K562 (cell line): ENCODE results near the gene DAPK2.

Experiments
- ATF1 ChIP-seq, 2 experiments: fragments of 450-650 bp in 1 of 2; IDR thresholded peaks; 2 replicates each; pipeline ENCODE4 v1.6.1; 2016; ENCODE audit warnings: missing compliant biosample characterization in 1 of 2, missing genetic modification characterization in 1 of 2
- BRD4 ChIP-seq: fragments of 200-600 bp; sonication (generic); IDR thresholded peaks from 2 replicates; pipeline ENCODE4 v1.6.1; 2017; ENCODE audit warnings: inconsistent platforms
- CREB1 ChIP-seq, 2 experiments: sonication (generic) in 1 of 2; formaldehyde crosslinking in 1 of 2; IDR thresholded peaks; 2 replicates each; pipeline versions ENCODE4 v1.6.1 to v1.8.0; 2012 to 2022; ENCODE audit warnings: inconsistent platforms in 1 of 2, mild to moderate bottlenecking in 1 of 2, missing genetic modification reagents in 1 of 2, moderate library complexity in 1 of 2
- CTCF ChIP-seq, 3 experiments: IDR thresholded peaks in 2 of 3; conservative IDR thresholded peaks in 1 of 3; 2 replicates each; pipeline ENCODE4 v1.5.1; 2011 to 2012; ENCODE audit warnings: low read length in 3 of 3, mild to moderate bottlenecking in 3 of 3, control low read depth in 2 of 3, improper control_type of control experiment in 1 of 3, inconsistent platforms in 1 of 3, low read depth in 1 of 3, mixed read lengths in 1 of 3, moderate library complexity in 1 of 3; ENCODE audit not compliant: insufficient read depth in 2 of 3
- FOXM1 ChIP-seq, 2 experiments: fragments of 450-650 bp in 1 of 2; sonication (generic) in 1 of 2; formaldehyde crosslinking in 1 of 2; IDR thresholded peaks; 2 replicates each; pipeline versions ENCODE4 v1.6.1 to v1.9.0; 2017 to 2022; ENCODE audit warnings: low read depth in 2 of 2, mild to moderate bottlenecking in 2 of 2, missing genetic modification reagents in 1 of 2, moderate library complexity in 1 of 2
- NFIC ChIP-seq: fragments of 450-650 bp; IDR thresholded peaks from 2 replicates; pipeline ENCODE4 v1.6.1; 2017; ENCODE audit warnings: mild to moderate bottlenecking, inconsistent platforms
- NR2C2 ChIP-seq, 2 experiments: fragments of 200-800 bp in 1 of 2; sonication (Bioruptor generic) in 1 of 2; sonication (generic) in 1 of 2; formaldehyde crosslinking in 1 of 2; IDR thresholded peaks; 2 replicates each; pipeline versions ENCODE4 v1.6.1 to v1.8.0; 2016 to 2022; ENCODE audit warnings: mild to moderate bottlenecking in 1 of 2, missing compliant biosample characterization in 1 of 2, missing genetic modification characterization in 1 of 2, missing genetic modification reagents in 1 of 2
- POLR2A ChIP-seq: fragments of 450-650 bp; conservative IDR thresholded peaks from 2 replicates; pipeline ENCODE4 v1.6.1; 2016
- SIX5 ChIP-seq, 2 experiments: IDR thresholded peaks; 2 replicates each; pipeline ENCODE4 v1.6.1; 2011; ENCODE audit warnings: low read length in 2 of 2, borderline replicate concordance in 1 of 2, low read depth in 1 of 2, mild to moderate bottlenecking in 1 of 2, moderate library complexity in 1 of 2; ENCODE audit not compliant: insufficient read depth in 1 of 2
- ZNF121 ChIP-seq: sonication (generic); formaldehyde crosslinking; conservative IDR thresholded peaks from 2 replicates; pipeline ENCODE4 v1.8.0; 2022; ENCODE audit warnings: missing genetic modification reagents
- ZNF311 ChIP-seq: fragments of 250-450 bp; sonication (Bioruptor Pico); IDR thresholded peaks from 2 replicates; pipeline ENCODE4 v1.4.0; 2020; ENCODE audit warnings: mild to moderate bottlenecking, moderate library complexity
- ZNF561 ChIP-seq: fragments of 450-650 bp; formaldehyde crosslinking; conservative IDR thresholded peaks from 2 replicates; pipeline ENCODE4 v1.4.0; 2020; ENCODE audit warnings: mild to moderate bottlenecking, moderate library complexity

GRCh38 chr15:63948436-63948835 lies 97.8 kb downstream of the DAPK2 start:
- TF ChIP-seq ATF1 (CRISPR knock-in tag; IDR thresholded peaks at IDR 0.05) (no peak), ATF1 (tag; IDR thresholded peaks at IDR 0.05) (no peak), ZNF561 (CRISPR knock-in tag) (no peak), FOXM1 (IDR thresholded peaks at IDR 0.05; ENCODE audit: low read depth) (no peak), FOXM1 (CRISPR knock-in tag; IDR thresholded peaks at IDR 0.05; ENCODE audit: low read depth) (no peak), NR2C2 (CRISPR knock-in tag; IDR thresholded peaks at IDR 0.05) (no peak), NR2C2 (tag; IDR thresholded peaks at IDR 0.05) (no peak), ZNF311 (no peak), CTCF (IDR thresholded peaks at IDR 0.05 in 2 of 3, conservative IDR thresholded peaks at IDR 0.05 in 1 of 3; ENCODE audit: insufficient read depth in 2 of 3, low read depth in 1 of 3, low read length in 3 of 3) (no peak), CREB1 (IDR thresholded peaks at IDR 0.05) (no peak), CREB1 (CRISPR knock-in tag; IDR thresholded peaks at IDR 0.05) (no peak), BRD4 (no peak), SIX5 (IDR thresholded peaks at IDR 0.05; ENCODE audit: borderline replicate concordance in 1 of 2, insufficient read depth in 1 of 2, low read depth in 1 of 2, low read length in 2 of 2) (no peak), ZNF121 (CRISPR knock-in tag) (no peak), POLR2A (no peak), NFIC (no peak)
